Measurements from ENCODE around the gene SYNE2.
"Not testable (repeated sequence)": the region's sequence is repeated elsewhere in the genome, so short reads cannot be mapped to it uniquely, and the experiment has no call there.

- TF ChIP-seq CTCF (IDR thresholded peaks at IDR 0.05 in 4 of 5, conservative IDR thresholded peaks at IDR 0.05 in 1 of 5); POLR2A (IDR thresholded peaks at IDR 0.05): not testable (repeated sequence)
These were observed 41.1 kb upstream of the SYNE2 start for GRCh38 chr14:63811692-63812091.
